Measurements from ENCODE around the gene PSENEN. TPM values are rescaled to one million over a fixed set of nuclear protein-coding genes. Genes with fewer than 3 reads are reported as not detected.

Gene PSENEN
- total and polyA plus RNA-seq, 2 of the 8 experiments (the other 6 are each of a cell fraction or from before 2014, with no cell fraction given) = 66.7 to 75.3 TPM

GRCh38 chr19:35720163-35720524 lies 25.3 kb upstream of the PSENEN start:
- H3K36me3 ChIP-seq (ENCODE audit: control insufficient read depth in 2 of 4, insufficient read depth in 4 of 4, low read length in 3 of 4) = peaks cover 19 to 42% (median 27%) of the 10 kb centered on the region in 4 experiments
- no peak overlapping the region for H3K18ac ChIP-seq (ENCODE audit: extremely low read depth, low read length)
- H3K23me2 ChIP-seq (ENCODE audit: low read depth, low read length) = peaks cover 13% of the 10 kb centered on the region
- FAIRE-seq (no peak), DNase-seq (ENCODE audit: low read depth in 1 of 2, low spot score in 2 of 2) (no peak)
- no peak overlapping the region for H2BK5ac ChIP-seq (ENCODE audit: low read depth, low read length)
- H3K27me3 ChIP-seq (replicated peaks in 1 of 4; ENCODE audit: control insufficient read depth in 3 of 4, extremely low read depth in 1 of 4, insufficient read depth in 3 of 4, low read length in 3 of 4) = no peaks in the 10 kb centered on the region
- H3K27ac ChIP-seq (ENCODE audit: low read depth, low read length) = no peak overlapping the region
- no peak for TF ChIP-seq TBP (IDR thresholded peaks at IDR 0.05; ENCODE audit: low read depth, low read length)
- no peak for TF ChIP-seq SIRT6 (IDR thresholded peaks at IDR 0.05; ENCODE audit: low read length)
- no peak for TF ChIP-seq YY1 (IDR thresholded peaks at IDR 0.05; ENCODE audit: low read depth, low read length)
- no peak for TF ChIP-seq CREB1 (IDR thresholded peaks at IDR 0.05)
- no peak overlapping the region for H3K9ac ChIP-seq (replicated peaks in 1 of 4; ENCODE audit: extremely low read depth in 1 of 4, low read depth in 3 of 4, low read length in 3 of 4)
- 93% methylated on average over 9 of the region's 9 CpGs; no CpG with 5 or more reads in 1 of the 2 experiments for WGBS, 2 experiments (ENCODE audit: extremely low coverage in 1 of 2, insufficient coverage in 1 of 2, insufficient read length in 1 of 2, insufficient replicate concordance in 2 of 2, low coverage in 1 of 2, low lambda C conversion rate in 2 of 2, missing lambda C conversion rate in 1 of 2)
- no peak overlapping the region for H4K8ac ChIP-seq (ENCODE audit: extremely low read depth, insufficient read depth, low read length)
- no peak overlapping the region for H2BK15ac ChIP-seq (ENCODE audit: low read length)
- H3K23ac ChIP-seq (ENCODE audit: insufficient read length) = no peak overlapping the region
- ChIA-PET CTCF (ENCODE audit: partially characterized antibody) (interaction anchor here (0.7 to 11.8 kb wide), 4 partner anchors 18 to 252 kb away, joined by 3 to 80 read pairs (median 4); partner anchors contain the start of gene IGFLR1), POLR2A (ENCODE audit: partially characterized antibody) (interaction anchor here (1.6 to 5.0 kb wide), 2 partner anchors 17 to 26 kb away, joined by 3 to 54 read pairs; partner anchors contain the start of genes PSENEN and U2AF1L4)
- H2AFZ ChIP-seq (ENCODE audit: low read length) = no peak overlapping the region
- peaks cover 7 to 9% of the 10 kb centered on the region in 2 experiments for H4K20me1 ChIP-seq (replicated peaks in 1 of 2; ENCODE audit: control insufficient read depth in 1 of 2, insufficient read depth in 2 of 2, low read length in 2 of 2)
- H3K79me1 ChIP-seq (ENCODE audit: low read depth, low read length) = peaks cover 8% of the 10 kb centered on the region
- no peaks in the 10 kb centered on the region for H3K9me3 ChIP-seq (ENCODE audit: insufficient read depth in 2 of 2, low read depth in 1 of 2, low read length in 1 of 2)
- no peak overlapping the region for H2BK120ac ChIP-seq (replicated peaks; ENCODE audit: low read depth, low read length)
- no peak overlapping the region for H3K14ac ChIP-seq (ENCODE audit: insufficient read length)
- H3K4me3 ChIP-seq (ENCODE audit: extremely low read depth in 1 of 4, insufficient read depth in 2 of 4, low read depth in 3 of 4, low read length in 4 of 4) = no peak overlapping the region
- H3K4me2 ChIP-seq (ENCODE audit: insufficient read depth in 1 of 2, low read depth in 2 of 2, low read length in 2 of 2) = no peak overlapping the region
- H4K91ac ChIP-seq (replicated peaks; ENCODE audit: insufficient read length, low read length) = no peak overlapping the region
- H3K4me1 ChIP-seq (replicated peaks in 1 of 4; ENCODE audit: control insufficient read depth in 3 of 4, insufficient read depth in 4 of 4, low read length in 3 of 4) = peaks cover 0 to 16% (median 10%) of the 10 kb centered on the region in 4 experiments; a peak in 6 of 7 replicates
- no peak overlapping the region for H2AK5ac ChIP-seq (ENCODE audit: low read depth, low read length)
- H2BK20ac ChIP-seq (ENCODE audit: low read length) = no peak overlapping the region
- no peak overlapping the region for H2BK12ac ChIP-seq (ENCODE audit: low read depth, low read length)
- no peak overlapping the region for H3K4ac ChIP-seq (replicated peaks; ENCODE audit: insufficient read length, low read depth, low read length)
- peaks cover 0 to 20% of the 10 kb centered on the region in 2 experiments; a peak in 3 of 4 replicates for H3K79me2 ChIP-seq (ENCODE audit: control insufficient read depth in 1 of 2, insufficient read depth in 2 of 2, low read length in 2 of 2)
- H3K56ac ChIP-seq (replicated peaks; ENCODE audit: insufficient read length, low read depth, low read length) = no peak overlapping the region
- H4K5ac ChIP-seq (ENCODE audit: insufficient read length, low read depth, low read length) = no peak overlapping the region

Data from H1 (cell line).